PFSK-1 (cell line): ENCODE measurements around the gene NPVF.

Experiments
- FOXP2 ChIP-seq: optimal IDR thresholded peaks from 2 replicates; pipeline ENCODE3; 2011; ENCODE audit warnings: borderline replicate concordance, control low read depth, inconsistent platforms; ENCODE audit not compliant: insufficient read depth; ENCODE audit errors: extremely low read length, extremely low read depth
- POLR2AphosphoS5 ChIP-seq: IDR thresholded peaks from 2 replicates; pipeline ENCODE4 v1.6.1; 2012; ENCODE audit warnings: low read depth, mild to moderate bottlenecking, control low read depth, low read length, moderate library complexity
- SIN3A ChIP-seq: IDR thresholded peaks from 2 replicates; pipeline ENCODE4 v1.6.1; 2012; ENCODE audit warnings: mild to moderate bottlenecking, low read length, moderate library complexity, borderline replicate concordance; ENCODE audit not compliant: insufficient read depth
- TAF1 ChIP-seq: IDR thresholded peaks from 2 replicates; pipeline ENCODE4 v1.6.1; 2012; ENCODE audit warnings: low read length, control low read depth, borderline replicate concordance; ENCODE audit not compliant: insufficient read depth
- TF ChIP-seq, protein P1 (sequence below), 2 experiments: IDR thresholded peaks; 2 replicates each; pipeline versions ENCODE4 v1.6.1 to v1.8.0; 2011 to 2012; ENCODE audit warnings: low read depth in 2 of 2, low read length in 2 of 2, control low read depth in 1 of 2, inconsistent platforms in 1 of 2, mild to moderate bottlenecking in 1 of 2, moderate library complexity in 1 of 2; ENCODE audit not compliant: insufficient read depth in 1 of 2

NPVF gene

DNA sequence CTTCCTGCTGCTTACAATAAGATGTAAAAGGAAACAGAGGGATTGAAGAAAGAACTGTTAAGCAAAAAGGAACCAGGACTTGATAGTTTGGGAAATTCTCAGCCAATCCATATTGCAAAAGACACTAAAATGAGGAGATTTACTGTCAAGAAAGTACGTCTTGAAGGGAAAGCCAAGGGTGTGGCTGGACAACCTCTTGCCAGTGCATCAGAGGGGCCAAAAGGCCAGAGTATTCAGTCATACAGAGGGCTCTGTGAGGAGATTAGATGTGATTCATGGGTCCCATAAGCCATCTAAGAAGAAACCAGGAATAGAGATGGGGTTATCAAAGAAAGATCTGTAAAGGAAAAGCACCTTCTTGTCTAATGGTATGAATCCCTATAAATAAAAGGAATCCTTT is 25.4 kb upstream of the NPVF start:
- no peak for TF ChIP-seq POLR2AphosphoS5
- no peak for TF ChIP-seq FOXP2
- no peak for TF ChIP-seq TAF1
- TF ChIP-seq, protein P1, sequence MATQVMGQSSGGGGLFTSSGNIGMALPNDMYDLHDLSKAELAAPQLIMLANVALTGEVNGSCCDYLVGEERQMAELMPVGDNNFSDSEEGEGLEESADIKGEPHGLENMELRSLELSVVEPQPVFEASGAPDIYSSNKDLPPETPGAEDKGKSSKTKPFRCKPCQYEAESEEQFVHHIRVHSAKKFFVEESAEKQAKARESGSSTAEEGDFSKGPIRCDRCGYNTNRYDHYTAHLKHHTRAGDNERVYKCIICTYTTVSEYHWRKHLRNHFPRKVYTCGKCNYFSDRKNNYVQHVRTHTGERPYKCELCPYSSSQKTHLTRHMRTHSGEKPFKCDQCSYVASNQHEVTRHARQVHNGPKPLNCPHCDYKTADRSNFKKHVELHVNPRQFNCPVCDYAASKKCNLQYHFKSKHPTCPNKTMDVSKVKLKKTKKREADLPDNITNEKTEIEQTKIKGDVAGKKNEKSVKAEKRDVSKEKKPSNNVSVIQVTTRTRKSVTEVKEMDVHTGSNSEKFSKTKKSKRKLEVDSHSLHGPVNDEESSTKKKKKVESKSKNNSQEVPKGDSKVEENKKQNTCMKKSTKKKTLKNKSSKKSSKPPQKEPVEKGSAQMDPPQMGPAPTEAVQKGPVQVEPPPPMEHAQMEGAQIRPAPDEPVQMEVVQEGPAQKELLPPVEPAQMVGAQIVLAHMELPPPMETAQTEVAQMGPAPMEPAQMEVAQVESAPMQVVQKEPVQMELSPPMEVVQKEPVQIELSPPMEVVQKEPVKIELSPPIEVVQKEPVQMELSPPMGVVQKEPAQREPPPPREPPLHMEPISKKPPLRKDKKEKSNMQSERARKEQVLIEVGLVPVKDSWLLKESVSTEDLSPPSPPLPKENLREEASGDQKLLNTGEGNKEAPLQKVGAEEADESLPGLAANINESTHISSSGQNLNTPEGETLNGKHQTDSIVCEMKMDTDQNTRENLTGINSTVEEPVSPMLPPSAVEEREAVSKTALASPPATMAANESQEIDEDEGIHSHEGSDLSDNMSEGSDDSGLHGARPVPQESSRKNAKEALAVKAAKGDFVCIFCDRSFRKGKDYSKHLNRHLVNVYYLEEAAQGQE (IDR thresholded peaks at IDR 0.05; ENCODE audit: insufficient read depth in 1 of 2, low read depth in 2 of 2, low read length in 2 of 2): no peak
- TF ChIP-seq SIN3A: no peak

DNA sequence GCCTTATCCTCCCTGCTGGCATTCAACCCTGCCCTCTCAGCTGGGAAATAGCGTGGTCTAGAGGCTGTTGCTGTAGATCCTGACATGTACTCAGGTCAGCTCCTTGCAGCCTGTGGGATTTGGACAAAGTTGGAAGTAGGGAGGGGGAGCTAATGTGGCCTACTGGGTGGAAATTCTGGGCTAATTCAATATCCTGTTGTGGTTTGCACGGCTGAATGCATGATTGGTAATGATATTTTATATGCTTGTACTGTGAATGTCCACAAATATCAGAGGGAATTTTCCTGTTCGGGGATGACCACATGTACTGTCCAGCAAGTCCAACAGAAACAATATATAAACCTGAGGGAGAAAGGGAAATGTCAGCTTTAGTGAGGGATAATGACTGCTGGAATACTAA is 22.1 kb upstream of the NPVF start:
- TF ChIP-seq, protein P1 (IDR thresholded peaks at IDR 0.05; ENCODE audit: insufficient read depth in 1 of 2, low read depth in 2 of 2, low read length in 2 of 2): no peak
- TF ChIP-seq SIN3A: no peak
- TF ChIP-seq POLR2AphosphoS5: no peak
- no peak for TF ChIP-seq TAF1
- no peak for TF ChIP-seq FOXP2

DNA sequence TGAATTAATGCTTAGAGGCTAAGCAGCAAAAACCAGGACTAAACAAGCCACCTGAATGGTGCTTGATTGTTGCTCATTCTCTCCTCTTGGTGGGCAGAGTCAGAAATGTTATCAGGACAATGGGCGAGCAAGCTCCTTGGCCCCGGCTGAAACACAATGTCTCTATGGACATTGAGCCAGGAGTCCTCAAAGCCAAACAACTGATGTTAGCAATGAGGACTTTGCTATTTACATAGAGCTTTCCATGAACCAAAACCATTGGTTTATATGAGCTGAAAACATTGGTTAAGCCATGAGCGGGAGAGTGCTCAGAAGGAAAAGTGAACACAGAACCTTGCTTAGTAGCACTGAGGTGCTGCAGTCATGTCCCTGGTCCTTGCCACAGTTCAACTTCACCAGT is 21.5 kb upstream of the NPVF start:
- TF ChIP-seq FOXP2 (no peak), SIN3A (no peak), TAF1 (no peak), POLR2AphosphoS5 (no peak)
- TF ChIP-seq, protein P1 (IDR thresholded peaks at IDR 0.05; ENCODE audit: insufficient read depth in 1 of 2, low read depth in 2 of 2, low read length in 2 of 2): no peak

DNA sequence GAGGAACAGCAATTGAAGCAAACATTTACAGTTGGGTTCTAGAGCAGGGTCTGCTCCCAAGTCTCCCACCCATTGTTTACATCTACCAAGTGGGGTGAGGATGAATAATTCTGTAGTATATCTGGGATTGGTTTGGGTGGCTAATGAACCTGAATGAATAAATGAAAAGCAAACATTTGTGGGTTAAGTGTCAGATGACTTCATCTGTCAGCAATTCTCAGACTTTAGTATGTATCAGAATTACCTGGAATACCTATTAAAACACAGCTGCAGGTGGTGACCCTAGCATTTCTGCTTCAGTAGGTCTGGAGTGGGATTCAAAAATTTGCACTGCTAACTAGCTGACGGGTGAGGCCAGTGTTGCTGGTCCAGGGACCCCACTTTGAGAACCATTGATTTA is 18.0 kb upstream of the NPVF start:
- TF ChIP-seq TAF1 (no peak), SIN3A (no peak), FOXP2 (no peak), POLR2AphosphoS5 (no peak)
- TF ChIP-seq, protein P1 (IDR thresholded peaks at IDR 0.05; ENCODE audit: insufficient read depth in 1 of 2, low read depth in 2 of 2, low read length in 2 of 2): no peak
